Measurements from ENCODE around the gene ITGA11. TPM values are rescaled to one million over a fixed set of nuclear protein-coding genes. Genes with fewer than 3 reads are reported as not detected.

The ITGA11 gene, protein sequence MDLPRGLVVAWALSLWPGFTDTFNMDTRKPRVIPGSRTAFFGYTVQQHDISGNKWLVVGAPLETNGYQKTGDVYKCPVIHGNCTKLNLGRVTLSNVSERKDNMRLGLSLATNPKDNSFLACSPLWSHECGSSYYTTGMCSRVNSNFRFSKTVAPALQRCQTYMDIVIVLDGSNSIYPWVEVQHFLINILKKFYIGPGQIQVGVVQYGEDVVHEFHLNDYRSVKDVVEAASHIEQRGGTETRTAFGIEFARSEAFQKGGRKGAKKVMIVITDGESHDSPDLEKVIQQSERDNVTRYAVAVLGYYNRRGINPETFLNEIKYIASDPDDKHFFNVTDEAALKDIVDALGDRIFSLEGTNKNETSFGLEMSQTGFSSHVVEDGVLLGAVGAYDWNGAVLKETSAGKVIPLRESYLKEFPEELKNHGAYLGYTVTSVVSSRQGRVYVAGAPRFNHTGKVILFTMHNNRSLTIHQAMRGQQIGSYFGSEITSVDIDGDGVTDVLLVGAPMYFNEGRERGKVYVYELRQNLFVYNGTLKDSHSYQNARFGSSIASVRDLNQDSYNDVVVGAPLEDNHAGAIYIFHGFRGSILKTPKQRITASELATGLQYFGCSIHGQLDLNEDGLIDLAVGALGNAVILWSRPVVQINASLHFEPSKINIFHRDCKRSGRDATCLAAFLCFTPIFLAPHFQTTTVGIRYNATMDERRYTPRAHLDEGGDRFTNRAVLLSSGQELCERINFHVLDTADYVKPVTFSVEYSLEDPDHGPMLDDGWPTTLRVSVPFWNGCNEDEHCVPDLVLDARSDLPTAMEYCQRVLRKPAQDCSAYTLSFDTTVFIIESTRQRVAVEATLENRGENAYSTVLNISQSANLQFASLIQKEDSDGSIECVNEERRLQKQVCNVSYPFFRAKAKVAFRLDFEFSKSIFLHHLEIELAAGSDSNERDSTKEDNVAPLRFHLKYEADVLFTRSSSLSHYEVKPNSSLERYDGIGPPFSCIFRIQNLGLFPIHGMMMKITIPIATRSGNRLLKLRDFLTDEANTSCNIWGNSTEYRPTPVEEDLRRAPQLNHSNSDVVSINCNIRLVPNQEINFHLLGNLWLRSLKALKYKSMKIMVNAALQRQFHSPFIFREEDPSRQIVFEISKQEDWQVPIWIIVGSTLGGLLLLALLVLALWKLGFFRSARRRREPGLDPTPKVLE
- 1 to 10 TPM in 1 of 2 donors, under 1 TPM in 1; 0.99 to 1.0 TPM for total RNA-seq

DNA sequence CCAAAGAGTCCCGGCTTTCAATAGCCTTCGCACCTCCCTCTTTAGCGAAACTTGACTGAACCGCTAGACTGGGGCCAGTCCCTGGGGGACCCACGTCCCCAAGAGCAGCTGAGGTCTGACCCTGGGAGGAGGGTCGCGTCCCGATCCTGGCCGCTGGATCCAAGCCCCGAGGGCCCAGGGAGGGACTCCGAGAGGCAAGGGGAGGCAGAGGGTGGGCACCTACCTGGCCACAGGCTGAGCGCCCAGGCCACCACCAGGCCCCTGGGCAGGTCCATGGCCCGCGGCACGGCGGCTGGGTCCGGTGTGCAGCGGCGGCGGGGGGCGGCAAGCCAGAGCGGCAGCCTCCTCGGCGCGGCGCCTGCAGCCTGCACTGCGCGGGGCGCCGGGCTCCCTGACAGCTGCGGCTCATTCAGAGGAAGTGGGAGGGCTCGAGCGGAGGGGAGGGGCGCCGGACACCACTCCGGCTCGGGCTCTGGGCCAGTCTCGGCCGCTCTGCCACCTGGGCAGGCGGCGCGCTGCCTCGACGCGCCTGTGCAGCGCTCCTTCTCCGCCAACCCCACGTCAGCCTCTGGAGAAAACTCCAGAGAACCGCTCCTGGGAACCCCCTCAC, at the start of gene ITGA11:
TSS of gene ITGA11 (minus strand) at position 372 of the 610 bp plus-strand sequence. CDS start at position 275, 97 bp downstream.
- DNase-seq: peak; percentile 43 to 83 (median 66)
- no peaks in the 10 kb centered on the region for H3K9me3 ChIP-seq
- H3K27ac ChIP-seq: no peak within 1 kb of the TSS
- peak within 1 kb of the TSS in 1 of 2 donors; percentile 10 for H3K4me3 ChIP-seq
- 1% methylated on average over 14 to 49 of the region's 49 CpGs for WGBS, 2 donors
- intact Hi-C loops (cut with DNase I): no loop called here
- peaks cover 14% of the 10 kb centered on the region for H3K4me1 ChIP-seq
- ATAC-seq: peak; percentile 68
- no peaks in the 10 kb centered on the region for H3K36me3 ChIP-seq (replicated peaks in 1 of 2; ENCODE audit: insufficient read depth in 1 of 2, low read depth in 2 of 2)
- TF ChIP-seq, protein P1, sequence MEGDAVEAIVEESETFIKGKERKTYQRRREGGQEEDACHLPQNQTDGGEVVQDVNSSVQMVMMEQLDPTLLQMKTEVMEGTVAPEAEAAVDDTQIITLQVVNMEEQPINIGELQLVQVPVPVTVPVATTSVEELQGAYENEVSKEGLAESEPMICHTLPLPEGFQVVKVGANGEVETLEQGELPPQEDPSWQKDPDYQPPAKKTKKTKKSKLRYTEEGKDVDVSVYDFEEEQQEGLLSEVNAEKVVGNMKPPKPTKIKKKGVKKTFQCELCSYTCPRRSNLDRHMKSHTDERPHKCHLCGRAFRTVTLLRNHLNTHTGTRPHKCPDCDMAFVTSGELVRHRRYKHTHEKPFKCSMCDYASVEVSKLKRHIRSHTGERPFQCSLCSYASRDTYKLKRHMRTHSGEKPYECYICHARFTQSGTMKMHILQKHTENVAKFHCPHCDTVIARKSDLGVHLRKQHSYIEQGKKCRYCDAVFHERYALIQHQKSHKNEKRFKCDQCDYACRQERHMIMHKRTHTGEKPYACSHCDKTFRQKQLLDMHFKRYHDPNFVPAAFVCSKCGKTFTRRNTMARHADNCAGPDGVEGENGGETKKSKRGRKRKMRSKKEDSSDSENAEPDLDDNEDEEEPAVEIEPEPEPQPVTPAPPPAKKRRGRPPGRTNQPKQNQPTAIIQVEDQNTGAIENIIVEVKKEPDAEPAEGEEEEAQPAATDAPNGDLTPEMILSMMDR (IDR thresholded peaks at IDR 0.05): no peak
- TF ChIP-seq POLR2A (IDR thresholded peaks at IDR 0.05): no peak
- H3K27me3 ChIP-seq: peaks cover 0 to 11% of the 10 kb centered on the region in 2 donors

DNA sequence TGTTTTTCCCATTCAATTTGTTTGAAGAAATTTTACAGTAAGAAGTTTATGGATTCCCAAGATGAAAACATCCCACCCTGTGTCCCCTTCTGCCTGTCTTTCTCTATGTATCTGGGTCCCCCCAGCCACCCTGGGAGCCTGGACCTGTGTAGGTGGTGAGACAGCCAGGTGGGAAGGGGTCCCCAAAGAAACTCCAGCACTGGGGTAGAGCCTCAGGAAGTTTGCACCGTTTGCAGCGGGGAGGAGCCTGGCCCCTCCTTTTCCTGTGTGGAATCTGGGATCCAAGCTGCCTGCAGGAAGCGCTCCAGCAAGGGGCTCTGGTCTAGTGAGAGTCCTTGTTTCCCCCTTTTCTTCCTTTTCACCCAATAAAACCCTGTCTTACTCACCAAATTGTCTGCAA, 49.4 kb upstream of the ITGA11 start:
- no peaks in the 10 kb centered on the region for H3K36me3 ChIP-seq (replicated peaks in 1 of 2; ENCODE audit: insufficient read depth in 1 of 2, low read depth in 2 of 2)
- 79 to 86% methylated on average over 3 of the region's 3 CpGs for WGBS, 2 donors
- intact Hi-C loops (cut with DNase I): no loop called here
- H3K4me1 ChIP-seq: no peaks in the 10 kb centered on the region
- no peaks in the 10 kb centered on the region for H3K27me3 ChIP-seq
- ATAC-seq (no peak), DNase-seq (no peak)
- no peak for TF ChIP-seq POLR2A (IDR thresholded peaks at IDR 0.05)
- no peaks in the 10 kb centered on the region for H3K9me3 ChIP-seq
- no peak overlapping the region for H3K4me3 ChIP-seq
- H3K27ac ChIP-seq: no peak overlapping the region

DNA sequence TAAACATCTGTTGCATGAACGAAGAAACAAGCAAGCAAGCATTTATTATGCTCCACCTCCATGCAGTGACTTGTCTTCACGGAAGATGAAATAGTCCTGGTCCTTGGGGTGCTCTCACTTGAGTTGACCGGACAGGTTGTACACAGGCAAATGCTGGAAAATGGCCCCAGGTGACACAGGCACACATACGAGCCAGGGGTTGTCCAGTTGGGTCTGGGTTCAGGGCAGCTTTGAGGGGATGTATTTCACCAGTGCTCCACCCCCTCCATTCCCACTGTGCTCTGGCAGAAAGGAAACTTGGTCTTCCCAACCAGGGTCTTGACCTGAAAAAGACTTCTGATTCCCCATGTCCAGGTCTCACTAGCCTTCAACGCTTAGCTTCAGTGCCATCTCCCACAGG, 48.3 kb upstream of the ITGA11 start:
- intact Hi-C loops (cut with DNase I): no loop called here
- no peaks in the 10 kb centered on the region for H3K9me3 ChIP-seq
- no peak for DNase-seq
- TF ChIP-seq, protein P1 (IDR thresholded peaks at IDR 0.05): no peak
- no peak for TF ChIP-seq POLR2A (IDR thresholded peaks at IDR 0.05)
- H3K27me3 ChIP-seq: no peaks in the 10 kb centered on the region
- WGBS, 2 donors: 63 to 78% methylated on average over 5 of the region's 5 CpGs
- no peaks in the 10 kb centered on the region for H3K36me3 ChIP-seq (replicated peaks in 1 of 2; ENCODE audit: insufficient read depth in 1 of 2, low read depth in 2 of 2)
- no peak overlapping the region for H3K4me3 ChIP-seq
- no peaks in the 10 kb centered on the region for H3K4me1 ChIP-seq
- H3K27ac ChIP-seq: no peak overlapping the region
- ATAC-seq: no peak

DNA sequence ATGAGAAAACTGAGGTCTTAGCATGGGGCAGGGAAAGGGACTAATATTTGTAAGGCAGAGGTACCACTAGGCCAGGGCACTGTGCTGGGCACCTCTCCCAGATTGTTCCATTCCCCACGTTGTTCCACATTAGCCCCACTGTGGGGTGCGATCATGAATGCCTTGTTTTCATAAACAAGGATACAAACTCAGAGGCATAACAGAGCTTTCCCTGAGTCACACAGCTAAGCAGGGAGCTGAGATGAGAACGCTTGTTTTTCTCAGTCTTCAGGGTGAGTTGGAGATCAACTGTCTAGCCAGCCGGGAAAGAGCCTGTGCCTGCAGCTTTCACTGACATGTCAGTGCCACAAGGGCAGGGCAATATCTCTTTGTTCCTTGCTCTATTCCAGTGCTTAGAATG, 47.9 kb upstream of the ITGA11 start:
- H3K36me3 ChIP-seq (replicated peaks in 1 of 2; ENCODE audit: insufficient read depth in 1 of 2, low read depth in 2 of 2): no peaks in the 10 kb centered on the region
- no peaks in the 10 kb centered on the region for H3K4me1 ChIP-seq
- TF ChIP-seq, protein P1 (IDR thresholded peaks at IDR 0.05): no peak
- TF ChIP-seq POLR2A (IDR thresholded peaks at IDR 0.05): no peak
- 83 to 86% methylated on average over 4 of the region's 4 CpGs for WGBS, 2 donors
- no peak overlapping the region for H3K4me3 ChIP-seq
- no peak overlapping the region for H3K27ac ChIP-seq
- no peak for DNase-seq
- no peak for ATAC-seq
- H3K9me3 ChIP-seq: no peaks in the 10 kb centered on the region
- no peaks in the 10 kb centered on the region for H3K27me3 ChIP-seq
- intact Hi-C loops (cut with DNase I): no loop called here
